Left ventricle myocardium inferior (tissue), 1 donor: Measurements from ENCODE around the gene PIGC. TPM values are rescaled to one million over a fixed set of nuclear protein-coding genes. Genes with fewer than 3 reads are reported as not detected.

Experiments used
- DNase-seq: peaks from one replicate; pipeline ENCODE4 v3.0.0-alpha.2; 2020
- H3K27ac ChIP-seq: fragments of 200-600 bp; replicated peaks from 2 replicates; pipeline ENCODE4 v1.8.0; 2021
- H3K27me3 ChIP-seq: fragments of 200-600 bp; 2 replicates; pipeline ENCODE4 v1.8.0; 2021; ENCODE audit warnings: low read depth
- H3K36me3 ChIP-seq: fragments of 200-600 bp; 2 replicates; pipeline ENCODE4 v1.8.0; 2021
- H3K4me1 ChIP-seq: fragments of 200-600 bp; 2 replicates; pipeline ENCODE4 v1.8.0; 2021
- H3K4me3 ChIP-seq: fragments of 200-600 bp; 2 replicates; pipeline ENCODE4 v1.8.0; 2021; ENCODE audit warnings: mild to moderate bottlenecking, moderate library complexity
- H3K9me3 ChIP-seq: fragments of 200-600 bp; replicated peaks from 2 replicates; pipeline ENCODE4 v1.8.0; 2021
- CTCF ChIP-seq: fragments of 200-600 bp; IDR thresholded peaks from 2 replicates; pipeline ENCODE4 v1.8.0; 2021; ENCODE audit warnings: antibody characterized with exemption, mild to moderate bottlenecking, borderline replicate concordance
- intact Hi-C: fragments of 100-400 bp; cut with micrococcal nuclease; formaldehyde crosslinking; loops from one replicate; pipeline ENCODE4 v1.11.0; 2022
- total RNA-seq: library from RNA; stranded (reverse); fragmentation: NEBNext Ultra II Directional; extraction: Animal tissue kit (Norgen Biotek cat#: 25700); gene quantifications from one replicate; pipeline ENCODE4 v1.2.1, GENCODE V29; 2021
- donor health status: DM: no; HTN: yes; CAD: no; lungs with severe emphysema.

The PIGC gene
- total RNA-seq, 1 donor from 2014 or later, result 15.4 TPM

GRCh38 chr1:172404121-172404520, 39.7 kb downstream of the PIGC start:
- no peaks in the 10 kb centered on the region for H3K27me3 ChIP-seq
- no peak overlapping the region for H3K4me3 ChIP-seq
- no peak for TF ChIP-seq CTCF
- peaks cover 25% of the 10 kb centered on the region for H3K4me1 ChIP-seq
- H3K9me3 ChIP-seq, result no peaks in the 10 kb centered on the region
- no peaks in the 10 kb centered on the region for H3K36me3 ChIP-seq
- DNase-seq, result no peak
- no peak overlapping the region for H3K27ac ChIP-seq
- intact Hi-C loops, result loop anchor here (10.0 kb wide), 1 partner anchor 319 kb away; no protein-coding TSS in a partner anchor

- intact Hi-C loops, result loop anchor here (10.0 kb wide), 1 partner anchor 318 kb away; no protein-coding TSS in a partner anchor
- Histone ChIP-seq H3K4me3 (no peak overlapping the region), H3K36me3 (no peaks in the 10 kb centered on the region), H3K27ac (no peak overlapping the region), H3K9me3 (no peaks in the 10 kb centered on the region), H3K4me1 (peaks cover 36% of the 10 kb centered on the region), H3K27me3 (no peaks in the 10 kb centered on the region)
- TF ChIP-seq CTCF, result no peak
- no peak for DNase-seq
These were observed 40.8 kb downstream of the PIGC start for GRCh38 chr1:172402878-172403569.

GRCh38 chr1:172401892-172402291, 42.0 kb downstream of the PIGC start:
- H3K4me1 ChIP-seq, result peaks cover 48% of the 10 kb centered on the region

GRCh38 chr1:172401477-172401876, 42.4 kb downstream of the PIGC start:
- no peak for TF ChIP-seq CTCF
- no peaks in the 10 kb centered on the region for H3K27me3 ChIP-seq
- H3K36me3 ChIP-seq, result no peaks in the 10 kb centered on the region
- H3K27ac ChIP-seq, result no peak overlapping the region
- H3K4me1 ChIP-seq, result peaks cover 52% of the 10 kb centered on the region
- DNase-seq, result no peak
- no peaks in the 10 kb centered on the region for H3K9me3 ChIP-seq
- intact Hi-C loops, result loop anchor here (10.0 kb wide), 1 partner anchor 317 kb away; no protein-coding TSS in a partner anchor
- H3K4me3 ChIP-seq, result no peak overlapping the region

More at GRCh38 chr1:172401892-172402291, 42.0 kb downstream of the PIGC start:
- Histone ChIP-seq H3K4me3 (no peak overlapping the region), H3K27ac (no peak overlapping the region), H3K36me3 (no peaks in the 10 kb centered on the region), H3K9me3 (no peaks in the 10 kb centered on the region), H3K27me3 (no peaks in the 10 kb centered on the region)
- intact Hi-C loops, result loop anchor here (10.0 kb wide), 1 partner anchor 317 kb away; no protein-coding TSS in a partner anchor
- DNase-seq, result no peak
- no peak for TF ChIP-seq CTCF

GRCh38 chr1:172400722-172401105, 43.2 kb downstream of the PIGC start:
- Histone ChIP-seq H3K4me3 (no peak overlapping the region), H3K36me3 (no peaks in the 10 kb centered on the region), H3K9me3 (no peaks in the 10 kb centered on the region), H3K4me1 (peaks cover 55% of the 10 kb centered on the region), H3K27me3 (no peaks in the 10 kb centered on the region), H3K27ac (peak overlapping the region; percentile 80)
- no peak for TF ChIP-seq CTCF
- DNase-seq, result no peak
- intact Hi-C loops, result loop anchor here (10.0 kb wide), 1 partner anchor 316 kb away; no protein-coding TSS in a partner anchor
